IPS DF 6.9 (cell line): ENCODE data around the gene PUS7.
"Not testable (repeated sequence)": the region's sequence is repeated elsewhere in the genome, so short reads cannot be mapped to it uniquely, and the experiment has no call there.

ENCODE experiments used
- DNase-seq: peaks from one replicate; pipeline ENCODE4 v3.0.0-alpha.2; 2013; ENCODE audit warnings: low read depth, low spot score
- H3K27ac ChIP-seq: one replicate; pipeline ENCODE4 v1.5.1; 2013; ENCODE audit warnings: low read length, control low read depth
- H3K27me3 ChIP-seq: 2 replicates; pipeline ENCODE4 v1.6.1; 2013; ENCODE audit warnings: mild to moderate bottlenecking, low read length; ENCODE audit not compliant: control insufficient read depth, insufficient read depth
- H3K36me3 ChIP-seq: 2 replicates; pipeline ENCODE4 v1.6.1; 2013; ENCODE audit warnings: low read length; ENCODE audit not compliant: control insufficient read depth, insufficient read depth
- H3K4me1 ChIP-seq: 2 replicates; pipeline ENCODE4 v1.6.1; 2013; ENCODE audit warnings: low read length; ENCODE audit not compliant: control insufficient read depth, insufficient read depth
- H3K4me3 ChIP-seq: 2 replicates; pipeline ENCODE4 v1.5.1; 2013; ENCODE audit warnings: mild to moderate bottlenecking, low read length
- H3K9me3 ChIP-seq: 2 replicates; pipeline ENCODE4 v1.6.1; 2013; ENCODE audit warnings: low read length, inconsistent platforms; ENCODE audit not compliant: control insufficient read depth, insufficient read depth
- WGBS: extraction: QIAGEN DNeasy Blood & Tissue Kit; methylation state at CpG from one replicate; pipeline ENCODE4 v1.1.7; 2013; ENCODE audit warnings: mixed read lengths, missing lambda C conversion rate; ENCODE audit not compliant: insufficient read length, insufficient coverage; 5-methylcytosine and 5-hydroxymethylcytosine counted together

Gene PUS7

GRCh38 chr7:105413887-105414437 lies 108.1 kb downstream of the PUS7 start:
- WGBS, result no CpG with 5 or more reads among the region's 8 CpGs

DNA sequence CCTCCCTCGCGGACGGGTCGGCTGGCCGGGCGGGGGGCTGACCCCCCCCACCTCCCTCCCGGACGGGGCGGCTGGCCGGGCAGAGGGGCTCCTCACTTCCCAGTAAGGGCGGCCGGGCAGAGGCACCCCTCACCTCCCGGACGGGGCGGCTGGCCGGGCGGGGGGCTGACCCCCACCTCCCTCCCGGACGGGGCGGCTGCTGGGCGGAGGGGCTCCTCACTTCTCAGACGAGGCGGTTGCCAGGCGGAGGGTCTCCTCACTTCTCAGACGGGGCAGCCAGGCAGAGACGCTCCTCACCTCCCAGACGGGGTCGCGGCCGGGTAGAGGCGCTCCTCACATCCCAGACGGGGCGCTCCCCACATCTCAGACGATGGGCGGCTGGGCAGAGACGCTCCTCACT lies 111.3 kb downstream of the PUS7 start:
- H3K27ac ChIP-seq, DNase-seq, H3K36me3 ChIP-seq, H3K9me3 ChIP-seq, H3K4me3 ChIP-seq, H3K4me1 ChIP-seq, H3K27me3 ChIP-seq: not testable (repeated sequence)
- no CpG with 5 or more reads among the region's 36 CpGs for WGBS

More at GRCh38 chr7:105413887-105414437, 108.1 kb downstream of the PUS7 start:
- Histone ChIP-seq H3K9me3 (no peaks in the 10 kb centered on the region), H3K4me3 (no peak overlapping the region), H3K36me3 (no peaks in the 10 kb centered on the region), H3K27me3 (no peaks in the 10 kb centered on the region), H3K4me1 (no peaks in the 10 kb centered on the region), H3K27ac (no peak overlapping the region)
- no peak for DNase-seq

GRCh38 chr7:105409775-105410174 lies 112.3 kb downstream of the PUS7 start:
- no CpG with 5 or more reads among the region's 3 CpGs for WGBS
- not testable (repeated sequence) for H3K9me3 ChIP-seq

DNA sequence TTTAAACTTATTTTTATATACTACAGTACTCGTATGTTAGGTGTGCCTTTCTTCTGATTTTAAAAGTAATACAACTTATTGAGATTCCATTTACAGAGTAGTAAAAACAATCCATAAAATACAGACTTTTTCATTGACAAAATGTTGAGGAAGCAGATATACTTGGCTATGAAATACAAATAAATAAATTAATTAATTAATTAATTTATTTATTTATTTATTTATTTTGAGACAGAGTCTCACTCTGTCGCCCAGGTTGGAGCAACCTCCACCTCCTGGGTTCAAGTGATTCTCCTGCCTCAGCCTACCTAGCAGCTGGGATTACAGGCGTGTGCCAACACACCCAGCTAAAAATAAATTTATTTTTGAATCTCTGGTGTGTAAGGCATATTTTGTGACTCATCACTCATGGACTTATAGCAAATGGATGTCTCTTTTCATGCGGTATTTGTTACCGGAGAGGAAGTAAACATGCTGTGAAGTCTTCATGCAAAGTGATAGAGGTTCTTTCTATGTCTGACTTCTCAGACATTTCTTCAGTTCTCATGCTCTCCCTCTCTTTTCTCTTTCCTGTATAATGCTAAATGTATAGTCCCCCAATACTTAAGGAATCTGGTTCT lies 113.2 kb downstream of the PUS7 start:
- no CpG with 5 or more reads among the region's 5 CpGs for WGBS

More at GRCh38 chr7:105409775-105410174, 112.3 kb downstream of the PUS7 start:
- DNase-seq, H3K36me3 ChIP-seq, H3K4me1 ChIP-seq, H3K4me3 ChIP-seq, H3K27ac ChIP-seq, H3K27me3 ChIP-seq: not testable (repeated sequence)

More for the DNA sequence above, 113.2 kb downstream of the PUS7 start:
- Histone ChIP-seq H3K9me3 (no peaks in the 10 kb centered on the region), H3K27ac (no peak overlapping the region), H3K4me1 (no peaks in the 10 kb centered on the region), H3K4me3 (no peak overlapping the region), H3K27me3 (no peaks in the 10 kb centered on the region), H3K36me3 (no peaks in the 10 kb centered on the region)
- no peak for DNase-seq
